IPS-NIHi7 (cell line): ENCODE measurements around the gene PRKAG2.

ENCODE experiments used
- DNase-seq: peaks from one replicate; pipeline ENCODE4 v3.0.0; 2012; ENCODE audit warnings: mixed read lengths; ENCODE audit errors: extremely low spot score

The PRKAG2 gene

DNA sequence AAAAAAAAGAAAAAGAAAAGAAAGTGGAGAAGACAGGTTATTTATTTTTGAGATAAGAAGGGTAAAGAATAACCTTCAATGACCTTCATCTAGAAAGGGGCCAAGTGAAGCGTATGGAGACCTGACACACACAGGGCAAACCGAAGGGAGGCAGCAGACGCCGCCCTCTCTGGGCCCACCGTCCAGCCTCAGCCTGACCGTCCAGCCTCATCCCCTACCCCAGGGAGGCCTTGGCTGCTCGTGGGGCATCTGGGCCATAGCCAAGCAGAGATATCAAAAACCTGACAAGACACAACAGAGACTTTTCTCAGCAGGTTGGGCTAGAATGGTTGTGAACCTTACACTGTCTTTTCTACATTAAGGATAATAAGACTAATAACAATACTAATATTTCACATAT lies 10.9 kb downstream of the PRKAG2 start:
- DNase-seq, result no peak

DNA sequence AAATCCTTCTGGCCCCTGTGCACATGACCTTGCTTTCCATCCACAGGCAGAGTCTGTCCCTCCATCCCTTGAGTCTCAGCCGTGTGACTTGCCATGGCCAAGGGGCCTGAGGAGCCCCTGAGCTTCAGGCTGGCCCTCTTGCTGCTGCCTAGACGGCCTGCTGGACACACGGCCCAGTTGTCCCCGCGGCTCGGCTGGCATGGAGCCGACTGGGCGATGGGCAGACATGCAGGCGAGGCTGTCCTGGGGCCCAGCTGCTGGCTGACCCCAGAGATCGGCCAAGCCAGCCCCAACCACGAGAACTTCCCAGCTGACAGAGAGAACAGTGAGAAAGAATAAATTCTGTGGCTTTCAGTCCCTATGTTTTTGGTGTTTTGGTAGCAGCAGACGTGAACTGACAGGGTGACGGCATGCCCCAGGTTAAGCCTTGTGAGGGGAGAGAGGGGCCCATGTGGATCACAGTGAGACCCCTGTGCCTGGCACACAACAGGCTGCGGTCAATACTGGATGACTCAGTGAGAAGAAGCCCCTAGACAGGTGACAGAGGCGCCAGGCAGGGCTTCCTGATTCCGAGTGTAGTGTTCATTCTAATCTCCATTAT lies 11.7 kb downstream of the PRKAG2 start:
- DNase-seq, result no peak

DNA sequence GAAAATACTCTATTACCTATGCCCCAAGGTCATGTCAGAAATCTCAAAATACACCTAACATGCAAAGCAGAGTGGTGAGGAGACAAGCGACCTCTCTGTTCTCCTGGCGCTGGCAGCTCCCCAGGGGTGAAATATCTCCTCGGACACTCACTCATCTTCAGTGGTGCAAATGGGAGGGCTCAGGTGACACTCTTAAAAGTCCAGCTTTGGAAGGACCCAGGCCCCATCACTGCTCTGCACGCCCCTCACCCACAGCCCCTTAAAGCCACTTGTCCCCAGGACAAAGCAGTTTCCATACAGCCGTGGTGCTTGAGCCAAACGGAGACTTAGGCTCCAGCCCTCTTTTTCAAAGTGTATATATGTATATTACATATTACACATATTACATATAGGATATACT lies 12.4 kb downstream of the PRKAG2 start:
- DNase-seq, result no peak

DNA sequence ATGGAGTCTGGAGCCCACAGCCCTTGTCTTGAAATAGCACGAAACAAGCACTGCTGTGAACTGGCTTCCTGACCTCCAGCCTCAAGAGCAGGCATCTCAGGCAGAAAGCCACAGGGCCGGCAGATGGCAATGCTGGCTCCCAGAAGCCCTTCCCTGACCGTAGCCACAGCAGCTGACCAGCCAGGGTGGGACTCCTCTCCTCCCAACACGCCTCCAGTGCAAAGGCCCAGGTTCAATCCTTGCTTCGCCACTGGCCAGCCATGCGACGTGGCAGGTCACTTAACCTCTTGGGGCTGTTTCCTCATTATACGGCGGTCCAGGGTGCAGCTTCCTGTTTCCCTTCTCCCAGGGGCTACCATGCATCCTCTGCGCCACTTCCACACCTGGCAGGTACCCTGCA lies 12.8 kb downstream of the PRKAG2 start:
- DNase-seq, result no peak

DNA sequence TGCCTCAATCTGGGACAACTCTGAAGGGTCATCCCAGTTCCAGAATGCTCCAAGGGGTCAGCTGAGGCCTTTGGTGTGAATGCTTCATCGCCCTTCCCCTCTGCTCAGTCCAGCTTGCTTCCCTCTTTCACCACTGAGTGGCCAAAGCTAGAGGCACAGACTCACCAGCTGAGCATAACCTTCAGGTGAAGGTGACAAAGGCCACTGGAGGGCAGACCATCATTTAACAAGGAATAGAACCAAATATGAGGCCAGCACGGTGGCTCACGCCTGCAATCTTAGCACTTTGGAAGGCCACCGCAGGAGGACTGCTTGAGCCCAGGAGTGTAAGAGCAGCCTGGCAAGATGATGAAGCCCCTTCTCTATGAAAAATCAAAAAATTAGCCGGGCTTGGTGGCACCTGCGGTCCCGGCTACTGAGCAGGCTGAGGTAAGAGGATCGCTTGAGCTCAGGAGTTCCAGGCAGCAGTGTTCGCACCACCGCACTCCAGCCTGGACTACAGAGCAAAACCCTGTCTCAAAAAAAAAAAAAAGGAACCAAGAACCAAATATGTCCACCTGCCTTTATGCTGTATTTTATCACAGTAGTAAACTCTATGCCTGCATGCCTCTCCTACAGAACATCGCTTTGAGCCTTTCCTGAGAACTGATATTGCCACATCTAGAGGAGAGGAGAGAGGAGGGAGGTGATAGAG lies 13.4 kb downstream of the PRKAG2 start:
- DNase-seq, result no peak

DNA sequence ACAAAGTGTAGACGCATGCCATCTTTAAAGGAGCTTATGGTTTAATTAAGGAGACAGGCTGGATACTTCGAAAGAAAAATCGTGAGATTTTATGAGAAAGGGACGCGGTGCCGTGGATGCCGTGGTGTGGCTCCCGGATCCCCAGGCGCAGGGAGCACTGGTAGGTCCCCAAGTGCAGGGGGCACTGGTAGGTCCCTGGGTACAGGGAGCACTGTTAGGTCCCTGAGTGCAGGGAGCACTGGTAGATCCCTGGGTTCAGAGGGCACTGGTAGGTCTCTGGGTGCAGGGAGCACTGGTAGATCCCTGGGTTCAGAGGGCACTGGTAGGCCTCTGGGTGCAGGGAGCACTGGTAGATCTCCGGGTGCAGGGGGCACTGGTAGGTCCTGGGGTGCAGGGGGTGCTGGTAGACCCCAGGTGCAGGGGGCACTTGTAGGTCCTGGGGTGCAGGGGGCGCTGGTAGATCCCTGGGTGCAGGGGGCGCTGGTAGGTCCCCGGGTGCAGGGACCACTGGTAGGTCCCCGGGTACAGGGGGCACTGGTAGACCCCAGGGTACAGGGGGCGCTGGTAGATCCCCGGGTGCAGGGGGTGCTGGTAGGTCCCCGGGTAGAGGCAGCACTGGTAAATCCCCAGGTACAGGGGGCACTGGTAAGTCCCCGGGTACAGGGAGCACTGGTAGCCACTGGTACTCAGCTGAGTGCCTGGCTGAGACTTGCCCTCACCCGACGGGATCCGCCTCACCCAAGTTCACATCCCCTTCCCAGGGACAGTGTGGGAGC lies 14.1 kb downstream of the PRKAG2 start:
- DNase-seq, result no peak

DNA sequence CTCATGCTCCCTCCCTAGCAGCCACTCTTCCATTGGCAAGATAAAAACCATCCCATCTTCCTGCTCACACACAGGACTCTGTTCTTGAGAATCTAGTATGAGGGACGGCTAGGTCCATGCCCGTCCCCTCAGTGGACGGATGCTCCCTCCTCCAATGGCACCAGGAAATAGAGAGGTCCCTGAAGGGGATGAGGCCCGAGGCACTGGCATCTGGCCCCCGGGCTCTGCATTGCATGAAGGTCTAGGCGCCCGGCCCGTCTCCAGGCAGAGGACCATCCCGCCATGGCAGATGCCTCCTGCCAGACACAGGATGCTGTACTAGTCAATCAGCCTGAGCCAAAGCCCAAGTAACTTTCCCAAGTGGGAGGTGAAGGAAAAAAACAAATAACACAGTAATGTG lies 15.0 kb downstream of the PRKAG2 start:
- DNase-seq, result no peak

DNA sequence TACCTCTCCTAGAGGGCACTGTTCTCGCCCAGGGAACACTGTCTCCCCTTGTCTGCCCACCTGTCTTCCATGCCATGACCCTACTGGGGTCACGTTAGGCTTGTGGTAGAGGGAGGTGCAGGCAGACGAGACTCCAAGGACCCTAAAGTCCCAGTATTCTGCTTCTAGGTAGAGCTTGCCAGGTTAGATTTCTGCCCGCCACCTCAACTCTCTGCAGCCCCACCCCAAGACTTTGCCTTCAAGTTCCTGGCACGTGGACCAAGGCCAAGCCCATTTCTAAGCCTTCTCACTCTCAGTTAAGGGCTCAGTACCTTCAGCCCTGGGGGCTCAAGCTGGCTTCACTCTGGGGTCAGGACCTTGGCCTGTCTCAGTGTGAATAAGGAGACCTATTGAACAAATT lies 16.1 kb downstream of the PRKAG2 start:
- no peak for DNase-seq

DNA sequence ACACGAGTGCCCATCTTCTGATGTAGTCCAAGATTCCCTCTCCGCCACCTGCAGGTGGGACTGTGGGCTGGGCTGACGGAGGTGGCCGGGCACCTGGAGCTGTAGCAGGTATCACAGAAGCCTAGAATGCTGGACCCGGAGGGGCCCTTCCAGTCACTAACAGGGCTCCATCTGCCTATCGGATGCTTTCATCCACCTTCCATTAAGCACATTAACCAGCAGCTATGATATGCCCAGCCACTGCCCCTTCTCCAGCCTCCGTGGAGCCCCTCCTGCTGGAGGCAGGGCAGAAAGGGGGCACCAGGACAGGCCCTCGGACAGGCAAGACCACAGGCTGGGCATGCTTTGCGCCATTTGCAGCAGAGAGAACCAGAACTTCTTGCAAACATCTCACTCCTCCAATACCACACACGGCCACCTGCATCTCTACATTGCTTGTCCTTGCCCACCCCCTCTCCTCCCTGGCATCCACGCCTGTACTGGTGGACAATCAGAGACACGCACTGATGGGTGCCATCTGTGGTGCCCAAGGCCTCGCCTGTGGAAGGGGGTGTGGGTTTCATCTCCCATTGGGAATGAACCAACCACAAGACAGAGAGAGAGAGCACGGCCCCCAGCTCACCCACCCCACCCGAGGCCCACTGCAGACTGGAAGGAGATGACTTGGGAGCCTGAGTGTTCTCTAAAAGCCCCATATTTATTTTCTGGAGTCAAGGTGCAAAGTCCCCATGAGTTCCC lies 16.8 kb downstream of the PRKAG2 start:
- DNase-seq, result no peak

DNA sequence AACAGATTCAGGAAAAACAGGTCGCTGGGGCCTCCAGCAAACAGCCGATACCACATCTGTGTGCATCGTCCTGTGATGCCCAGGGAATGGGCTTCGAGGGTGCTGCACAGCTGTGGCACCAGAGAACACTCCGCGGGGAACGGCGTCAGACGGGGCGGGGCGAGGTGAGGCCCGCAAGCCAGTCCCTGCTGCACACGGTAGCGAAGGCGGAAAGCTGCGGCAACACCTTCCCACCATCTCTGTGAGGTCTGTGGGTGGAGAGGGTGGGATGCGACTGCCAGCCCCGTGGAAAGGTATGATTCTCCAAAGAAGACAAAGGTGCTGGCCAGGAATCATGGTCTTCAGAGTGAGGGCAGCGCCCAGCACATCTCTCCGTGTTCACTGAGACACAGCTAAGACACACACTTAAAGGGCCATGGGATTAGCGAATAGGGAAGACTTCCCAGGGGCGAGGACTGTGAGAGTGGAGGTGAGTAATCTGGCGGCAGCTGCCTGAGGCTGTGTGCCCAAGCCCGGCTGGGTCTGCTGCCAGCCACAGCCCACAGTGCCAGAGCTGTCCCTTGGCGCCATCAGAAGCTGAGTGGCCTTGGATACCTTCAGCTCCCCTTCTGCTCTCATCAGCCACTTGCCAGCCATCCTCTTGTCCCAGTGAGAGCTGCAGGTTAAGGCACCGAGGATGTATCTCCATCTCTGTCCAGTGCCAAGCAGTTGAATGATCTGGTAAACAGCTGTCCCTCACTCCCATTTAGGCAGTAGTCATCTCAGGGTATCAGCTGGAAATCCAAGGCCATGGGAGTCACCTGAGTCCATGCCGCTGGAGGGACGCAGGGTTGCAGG lies 17.6 kb downstream of the PRKAG2 start:
- DNase-seq, result no peak

DNA sequence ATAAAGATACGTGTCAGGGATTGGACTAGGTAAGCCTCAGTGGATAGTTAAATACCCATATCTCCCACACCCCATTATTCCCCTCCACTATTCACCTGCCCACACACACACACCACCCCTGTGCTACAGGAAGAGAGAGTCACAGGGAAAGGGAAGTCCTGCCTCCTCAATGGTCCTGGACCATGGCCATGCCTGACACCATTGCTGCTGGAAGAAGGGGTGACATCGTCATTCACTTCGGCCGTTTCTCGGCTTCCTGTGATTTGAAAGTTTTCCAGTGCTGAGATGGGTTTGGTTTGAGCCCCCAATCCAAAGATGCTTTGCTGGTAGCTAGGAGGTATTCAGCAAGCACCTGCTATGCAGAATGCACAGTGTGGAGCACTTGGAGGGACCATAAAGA lies 18.5 kb downstream of the PRKAG2 start:
- no peak for DNase-seq

DNA sequence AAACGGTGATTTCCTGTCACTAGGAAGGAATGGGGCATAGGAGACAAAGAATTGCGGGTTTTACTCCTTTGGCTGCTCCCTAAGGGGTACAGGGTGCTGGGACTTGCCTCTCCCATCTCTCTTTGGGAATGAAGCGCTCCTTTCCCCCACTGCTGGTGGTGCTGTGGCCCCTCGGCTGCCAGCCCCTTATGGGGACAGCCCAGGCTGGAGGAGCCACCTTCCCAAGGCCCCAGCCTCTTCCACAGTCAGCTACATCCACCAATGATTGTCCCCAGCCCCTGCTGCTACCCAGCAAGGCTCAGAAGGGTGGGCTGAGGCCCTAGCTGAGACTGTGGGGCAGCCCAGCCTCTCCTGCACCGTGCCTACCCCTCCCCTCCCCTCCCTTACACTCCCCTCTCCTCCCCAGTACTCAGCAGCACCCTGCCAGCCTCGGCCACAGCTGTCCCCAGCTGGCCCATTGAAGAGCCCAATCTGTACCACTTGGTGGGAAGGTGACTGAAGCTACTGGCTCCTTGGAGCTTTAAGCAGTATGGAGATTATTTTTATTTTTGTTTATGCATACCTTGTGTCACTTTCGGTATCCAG lies 19.0 kb downstream of the PRKAG2 start:
- DNase-seq, result no peak

DNA sequence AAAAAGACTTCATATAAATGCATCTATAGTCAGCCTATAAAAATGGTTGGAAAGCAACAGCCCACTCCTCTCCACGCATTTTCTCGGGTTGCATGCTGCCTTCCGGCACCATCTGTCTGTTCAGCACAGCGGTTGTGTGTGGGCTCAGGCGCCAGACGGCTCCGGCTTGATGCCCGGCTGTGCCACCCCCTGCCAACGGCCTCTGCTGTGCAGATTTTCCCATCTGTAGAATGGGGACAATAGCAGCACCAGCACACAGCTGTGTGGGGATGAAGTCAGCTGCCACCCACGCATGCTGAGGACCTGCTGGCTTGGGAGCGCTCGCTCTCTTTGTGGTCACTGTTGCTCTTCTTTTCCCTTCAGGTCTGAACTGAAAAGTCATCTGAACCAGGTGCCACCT lies 19.5 kb downstream of the PRKAG2 start:
- DNase-seq, result no peak

DNA sequence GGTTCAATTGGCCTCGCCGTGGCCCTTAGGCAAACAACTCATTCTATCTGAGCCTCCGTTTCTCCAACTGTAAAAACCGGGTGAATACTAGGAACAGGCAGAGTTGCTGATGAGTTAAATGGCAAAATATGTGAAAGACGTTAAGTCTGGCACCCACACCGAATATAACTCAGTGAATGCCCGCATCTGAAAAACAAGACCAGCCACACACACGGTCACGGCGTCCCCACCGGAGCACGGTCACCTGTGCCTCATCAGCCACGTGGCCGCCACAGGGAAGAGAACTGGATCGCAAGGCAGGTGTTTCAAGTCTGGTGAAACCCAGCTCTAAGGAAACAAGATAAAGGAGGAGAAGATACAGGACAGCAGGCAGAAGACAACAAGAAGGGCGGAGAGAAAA lies 20.4 kb downstream of the PRKAG2 start:
- DNase-seq, result no peak

DNA sequence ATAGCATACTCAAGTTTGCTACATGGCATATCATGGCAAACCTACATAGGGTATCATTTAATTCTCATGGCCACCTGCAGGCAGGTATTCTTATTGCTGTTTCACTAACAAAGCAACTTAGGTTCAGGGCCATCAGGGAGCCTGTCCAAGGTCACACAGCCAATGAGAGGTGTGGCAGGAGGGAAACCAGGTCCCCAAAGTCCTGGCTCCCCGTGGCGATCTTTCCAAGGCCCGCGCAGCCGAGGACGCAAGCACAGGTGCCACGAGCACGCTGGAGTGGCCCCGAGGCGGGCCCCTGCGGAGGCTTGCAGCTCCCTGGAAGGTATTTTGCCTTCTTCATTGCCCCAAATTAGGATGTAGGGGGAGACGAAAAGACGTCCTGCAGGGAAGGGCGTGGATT lies 20.8 kb downstream of the PRKAG2 start:
- no peak for DNase-seq

DNA sequence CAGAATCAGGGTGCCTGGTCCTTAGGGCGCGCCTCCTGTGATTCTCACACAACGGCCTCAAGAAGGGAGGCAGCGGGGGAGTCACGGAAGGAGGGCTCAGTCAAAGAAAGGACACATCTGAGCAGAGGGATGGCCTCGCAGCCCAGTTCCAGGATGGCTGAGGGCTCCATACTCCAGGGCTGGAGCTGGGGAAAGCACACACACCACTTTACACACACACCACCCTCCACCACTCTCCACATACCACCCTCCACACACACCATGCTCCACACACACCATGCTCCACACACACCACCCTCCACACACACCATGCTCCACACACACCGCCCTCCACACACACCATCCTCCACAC lies 22.2 kb downstream of the PRKAG2 start:
- DNase-seq, result no peak

DNA sequence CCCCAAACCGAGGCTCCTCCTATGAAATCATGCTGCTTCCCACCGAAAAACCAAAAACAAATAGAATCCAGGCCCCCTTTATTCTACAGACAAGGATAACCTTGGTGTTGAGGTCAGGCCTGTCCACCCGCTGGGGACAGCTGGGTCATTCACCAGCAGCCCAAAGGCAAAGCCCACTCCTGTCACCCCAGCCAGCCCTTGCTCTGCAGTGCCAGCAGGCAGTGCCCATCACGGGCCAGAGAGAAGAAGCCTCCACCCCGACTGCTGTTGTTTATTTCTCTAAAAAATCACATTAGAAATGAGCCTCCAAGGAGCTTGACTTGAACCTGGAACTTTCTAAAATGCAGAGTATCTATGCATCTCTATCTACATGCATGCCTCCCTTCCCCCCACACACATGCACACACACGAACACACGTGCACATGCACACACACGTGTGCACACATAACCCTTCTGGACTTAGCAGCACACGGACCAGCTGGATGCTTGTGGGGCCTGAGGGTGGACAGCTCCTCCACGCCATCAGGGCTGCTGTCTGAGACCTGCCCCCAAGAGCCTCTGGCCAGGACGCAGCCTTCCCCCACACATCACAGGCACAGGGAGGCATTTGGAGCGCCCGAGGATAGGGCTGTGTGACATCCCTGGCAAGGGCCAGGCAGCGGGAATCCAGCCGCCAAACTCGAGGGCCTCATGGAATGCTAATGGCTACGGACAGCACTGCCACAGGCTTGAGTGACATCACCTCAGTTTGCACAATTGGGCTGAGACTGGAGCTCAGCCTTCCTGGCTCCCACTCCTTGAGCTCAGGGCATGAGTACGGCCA lies 22.8 kb downstream of the PRKAG2 start:
- DNase-seq, result no peak

DNA sequence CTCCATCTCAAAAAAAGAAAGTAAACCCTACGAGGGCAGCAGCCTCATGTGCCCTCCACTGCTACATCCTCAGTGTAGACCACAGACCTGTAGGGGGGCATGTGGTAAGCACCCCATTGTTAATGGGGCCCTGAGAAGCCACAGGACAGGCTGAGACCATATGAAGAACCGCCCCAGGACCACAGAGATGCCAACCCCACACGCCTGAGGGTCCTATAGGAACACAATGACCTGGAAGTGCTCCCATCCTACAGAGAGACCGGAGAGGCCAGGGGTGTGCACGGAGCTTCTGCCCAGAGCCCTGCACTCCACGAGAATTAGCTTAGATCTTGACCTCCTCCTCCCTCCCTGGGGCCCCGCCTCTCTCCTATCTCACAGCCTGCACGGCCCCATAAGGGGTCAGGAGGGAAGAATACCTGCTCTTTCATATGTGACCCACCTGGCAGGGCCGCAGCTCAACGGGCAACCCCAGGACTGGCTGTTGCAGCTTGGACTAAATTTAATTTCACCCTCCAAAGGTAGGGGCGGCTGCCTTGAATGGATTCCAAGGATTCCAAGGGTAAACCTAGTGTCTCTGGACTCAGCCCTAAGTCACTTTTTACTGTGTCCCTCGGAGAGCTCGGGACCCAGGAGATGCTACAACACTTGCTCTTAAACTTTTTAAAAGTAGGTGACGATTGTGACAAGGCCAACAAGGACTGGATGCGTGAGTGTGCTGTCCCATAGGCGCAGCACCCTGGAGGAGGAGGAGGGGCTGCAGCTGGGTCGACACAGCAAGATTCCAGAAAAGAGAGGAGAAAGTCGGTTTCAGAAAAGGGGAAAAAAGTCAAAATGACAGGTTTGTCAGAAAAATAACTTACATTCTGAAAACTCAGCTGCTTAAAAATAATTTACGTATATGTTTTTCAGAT lies 24.2 kb downstream of the PRKAG2 start:
- no peak for DNase-seq

DNA sequence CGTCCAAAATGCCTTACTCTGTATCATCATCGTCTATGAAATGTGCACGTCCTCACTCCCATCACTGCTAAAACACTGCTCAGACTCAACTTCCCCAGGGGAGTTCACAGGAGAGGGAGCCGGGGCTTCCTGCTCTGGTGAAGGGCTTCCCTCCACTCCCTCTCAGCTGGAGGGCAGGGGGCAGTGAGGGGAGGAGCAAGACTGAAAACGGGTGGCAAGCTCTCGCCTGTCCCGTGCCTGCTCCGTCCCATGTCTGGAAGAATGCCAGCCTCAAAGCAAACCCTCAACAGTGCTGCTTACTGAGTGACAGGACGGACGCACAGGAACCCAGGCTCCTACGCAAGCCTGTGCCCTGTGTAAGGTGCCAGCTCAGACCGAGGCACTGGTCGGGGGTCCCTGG lies 25.1 kb downstream of the PRKAG2 start:
- DNase-seq, result no peak
